ENCODE results near the gene KLHDC10.
"Not testable (repeated sequence)": the region's sequence is repeated elsewhere in the genome, so short reads cannot be mapped to it uniquely, and the experiment has no call there.

Gene KLHDC10

GRCh38 chr7:130141884-130142653 is 71.7 kb downstream of the KLHDC10 start:
- DNase-seq (ENCODE audit: low read depth) = no peak

GRCh38 chr7:130142654-130143333 is 72.5 kb downstream of the KLHDC10 start:
- DNase-seq (ENCODE audit: low read depth) = no peak

- DNase-seq (ENCODE audit: low read depth) = no peak
Measured at GRCh38 chr7:130143334-130143732, 73.0 kb downstream of the KLHDC10 start.

DNA sequence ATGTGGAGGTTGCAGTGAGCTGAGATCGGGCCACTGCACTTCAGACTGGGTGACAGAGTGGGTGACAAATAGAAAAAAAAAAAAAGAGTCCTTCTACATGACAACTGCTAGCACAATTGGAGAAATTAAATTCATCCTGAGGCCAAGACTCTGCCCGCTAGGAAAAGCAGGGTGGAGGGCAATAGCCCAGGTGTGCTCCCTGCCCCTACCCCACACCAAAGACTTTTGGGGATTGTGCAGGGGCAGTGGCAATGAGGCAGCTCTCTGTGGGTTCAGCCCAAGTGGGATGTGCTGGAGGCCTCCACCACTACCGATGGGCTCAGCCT is 73.6 kb downstream of the KLHDC10 start:
- no peak for DNase-seq (ENCODE audit: low read depth)

GRCh38 chr7:130144312-130145171 is 74.2 kb downstream of the KLHDC10 start:
- no peak for DNase-seq (ENCODE audit: low read depth)

- no peak for DNase-seq (ENCODE audit: low read depth)
Measured at GRCh38 chr7:130145424-130146100, 75.2 kb downstream of the KLHDC10 start.

DNA sequence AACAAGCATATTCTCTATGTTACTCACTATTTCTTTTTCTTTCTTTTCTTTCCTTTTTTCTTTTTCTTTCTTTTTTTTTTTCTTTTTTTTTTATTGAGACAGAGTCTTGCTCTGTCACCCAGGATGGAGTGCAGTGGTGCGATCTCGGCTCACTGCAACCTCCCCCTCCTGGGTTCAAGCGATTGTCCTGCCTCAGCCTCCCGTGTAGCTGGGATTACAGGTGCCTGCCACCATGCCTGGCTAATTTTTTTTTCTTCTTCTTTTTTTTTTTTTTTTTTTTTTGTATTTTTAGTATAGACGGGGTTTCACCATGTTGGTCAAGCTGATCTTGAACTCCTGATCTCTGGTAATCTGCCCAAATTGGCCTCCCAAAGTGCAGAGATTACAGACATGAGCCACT is 75.8 kb downstream of the KLHDC10 start:
- not testable (repeated sequence) for DNase-seq (ENCODE audit: low read depth)

GRCh38 chr7:130146693-130147405 is 76.5 kb downstream of the KLHDC10 start:
- DNase-seq (ENCODE audit: low read depth) = no peak

GRCh38 chr7:130147710-130148325 is 77.5 kb downstream of the KLHDC10 start:
- DNase-seq (ENCODE audit: low read depth) = no peak

DNA sequence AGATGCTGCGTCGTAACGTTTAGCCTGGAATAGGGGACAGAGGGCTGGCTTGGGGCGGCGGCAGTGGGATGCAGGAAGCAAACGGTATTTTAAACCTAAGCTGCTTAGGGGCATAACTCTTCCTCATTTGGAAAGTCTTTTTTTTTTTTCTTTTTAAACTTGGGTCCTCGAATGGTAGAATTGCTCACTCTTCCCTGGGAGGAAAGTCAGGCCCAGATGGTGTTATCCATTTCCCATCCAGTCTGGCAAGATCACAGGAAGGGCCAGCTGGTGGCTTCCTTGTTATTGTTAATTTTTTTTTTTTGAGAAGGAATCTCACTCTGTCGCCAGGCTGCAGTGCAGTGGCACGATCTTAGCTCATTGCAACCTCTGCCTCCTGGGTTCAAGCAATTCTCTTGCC is 78.2 kb downstream of the KLHDC10 start:
- no peak for DNase-seq (ENCODE audit: low read depth)

GRCh38 chr7:130149281-130150139 is 79.2 kb downstream of the KLHDC10 start:
- DNase-seq (ENCODE audit: low read depth) = no peak

- no peak for DNase-seq (ENCODE audit: low read depth)
Measured at GRCh38 chr7:130150587-130150986, 80.3 kb downstream of the KLHDC10 start.

DNA sequence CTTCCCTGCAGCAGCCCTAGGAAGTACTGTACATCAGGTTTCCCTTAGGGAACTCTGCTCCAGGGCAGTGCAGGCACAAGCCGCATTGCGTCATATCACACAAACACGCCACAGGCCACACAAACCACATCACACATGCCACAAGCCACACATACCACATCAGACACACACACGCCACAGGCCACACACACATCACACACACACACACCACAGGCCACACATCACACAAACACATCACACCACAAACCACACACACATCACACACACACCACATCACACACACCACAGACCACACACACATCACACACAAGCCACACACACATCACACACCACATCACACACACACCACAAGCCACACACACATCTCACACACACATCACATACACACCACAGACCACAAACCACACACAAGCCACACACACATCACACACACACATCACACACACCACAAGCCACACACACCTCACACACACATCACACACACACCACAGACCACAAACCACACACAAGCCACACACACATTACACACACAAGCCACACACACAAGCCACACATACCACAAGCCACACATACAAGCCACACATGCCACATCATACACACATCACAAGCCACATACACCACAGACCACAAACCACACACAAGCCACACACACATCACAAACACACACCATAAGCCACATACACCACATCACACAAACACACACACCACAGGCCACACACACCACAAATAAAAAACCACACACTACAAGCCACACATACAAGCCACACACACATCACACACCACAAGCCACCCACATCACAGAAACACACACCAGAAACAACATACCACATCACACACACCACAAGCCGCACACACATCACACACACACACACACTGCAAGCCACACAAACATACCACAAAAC is 81.5 kb downstream of the KLHDC10 start:
- DNase-seq (ENCODE audit: low read depth) = peak; percentile 24

- DNase-seq (ENCODE audit: low read depth) = no peak
Measured at GRCh38 chr7:130152493-130153210, 82.3 kb downstream of the KLHDC10 start.

- DNase-seq (ENCODE audit: low read depth) = no peak
Measured at GRCh38 chr7:130153211-130153908, 83.0 kb downstream of the KLHDC10 start.

DNA sequence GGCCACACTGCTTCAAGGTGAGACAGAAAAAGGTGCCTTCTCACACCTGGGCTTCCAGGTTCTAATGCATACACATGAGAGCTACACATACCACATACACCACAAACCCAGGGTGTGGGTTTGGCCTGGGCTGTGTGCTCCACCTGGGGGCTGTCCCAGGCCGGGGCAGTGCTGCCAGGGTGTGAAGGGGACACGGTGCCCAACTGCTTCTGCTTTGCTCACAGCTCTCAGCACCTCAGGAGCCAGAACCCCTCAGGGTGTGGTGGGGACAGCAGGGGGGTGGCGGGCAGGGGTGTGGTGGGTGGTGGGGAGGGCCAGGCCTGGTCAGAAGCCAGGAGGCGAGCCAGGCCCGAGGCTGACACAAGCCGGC is 83.8 kb downstream of the KLHDC10 start:
- DNase-seq (ENCODE audit: low read depth) = no peak

- DNase-seq (ENCODE audit: low read depth) = no peak
Measured at GRCh38 chr7:130154501-130155317, 84.4 kb downstream of the KLHDC10 start.
